Suppressor macrophage treated with lipopolysaccharide for 4 hours (primary cell): ENCODE data around the gene C17orf107.

ENCODE experiments used
- DNase-seq: peaks from one replicate; pipeline ENCODE4 v3.0.0-alpha.2; 2020

Gene C17orf107

DNA sequence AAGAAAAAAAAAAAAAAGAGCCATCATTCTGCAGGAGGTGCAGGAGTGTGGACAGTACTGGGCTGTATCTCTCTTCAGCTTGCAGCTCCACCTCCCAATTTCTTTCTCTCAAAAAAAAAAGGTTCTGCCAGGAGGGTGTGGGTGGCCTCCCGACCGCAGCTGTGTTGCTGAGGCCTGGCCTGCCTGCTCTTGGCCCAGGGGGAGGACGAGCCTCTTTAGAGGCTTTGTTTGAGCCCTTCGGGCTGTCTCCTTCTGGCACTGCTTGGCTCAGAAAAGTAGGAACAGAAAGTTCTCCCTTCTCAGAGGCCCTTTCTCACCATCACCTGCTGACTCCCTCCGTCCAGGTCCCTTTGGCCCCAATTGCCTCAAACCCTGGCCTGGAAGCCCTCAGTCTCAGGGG, 22.2 kb upstream of the C17orf107 start:
- DNase-seq = no peak

- DNase-seq = peak; percentile 80
These were observed 19.7 kb upstream of the C17orf107 start for GRCh38 chr17:4879601-4880000.

- no peak for DNase-seq
These were observed 18.5 kb upstream of the C17orf107 start for GRCh38 chr17:4880857-4881256.

DNA sequence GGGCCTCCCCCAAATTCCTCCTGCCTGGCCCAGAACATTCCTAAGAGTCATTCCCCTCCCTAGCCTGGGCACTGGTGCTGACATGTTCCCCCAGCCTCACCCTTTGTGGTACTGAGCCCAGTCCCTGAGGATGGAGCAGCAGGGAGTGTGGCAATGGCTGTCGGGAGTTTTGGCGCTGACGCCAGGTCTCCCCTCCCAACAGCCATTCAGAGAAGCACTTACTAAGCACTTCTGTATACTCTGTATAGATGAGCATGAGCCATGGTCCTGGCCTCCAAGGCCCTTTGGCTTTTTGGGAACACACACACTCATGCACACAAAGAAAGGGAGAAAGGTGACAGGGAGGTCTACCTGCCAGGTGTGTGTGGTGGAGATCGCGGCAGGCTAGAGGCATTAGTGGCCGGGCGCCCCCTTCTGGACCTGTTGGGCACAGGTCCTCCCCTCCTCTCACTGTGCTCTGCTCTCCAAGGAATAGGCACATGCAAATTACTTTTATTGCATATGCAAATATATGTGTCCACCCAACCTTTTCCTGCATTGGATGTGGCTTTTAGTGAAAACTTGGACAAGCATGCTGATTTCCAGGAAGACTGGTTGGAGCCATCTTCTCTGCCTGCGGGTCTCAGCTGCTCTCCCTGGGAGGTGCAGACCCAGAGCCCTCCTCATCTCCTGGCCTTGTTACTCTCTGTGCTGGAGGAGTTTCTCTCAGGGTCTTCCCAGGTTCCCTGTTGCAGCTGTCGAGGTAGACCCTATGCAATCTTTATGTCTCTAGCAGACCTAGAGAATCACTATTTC, 17.4 kb upstream of the C17orf107 start:
- peak; percentile 56 for DNase-seq

DNA sequence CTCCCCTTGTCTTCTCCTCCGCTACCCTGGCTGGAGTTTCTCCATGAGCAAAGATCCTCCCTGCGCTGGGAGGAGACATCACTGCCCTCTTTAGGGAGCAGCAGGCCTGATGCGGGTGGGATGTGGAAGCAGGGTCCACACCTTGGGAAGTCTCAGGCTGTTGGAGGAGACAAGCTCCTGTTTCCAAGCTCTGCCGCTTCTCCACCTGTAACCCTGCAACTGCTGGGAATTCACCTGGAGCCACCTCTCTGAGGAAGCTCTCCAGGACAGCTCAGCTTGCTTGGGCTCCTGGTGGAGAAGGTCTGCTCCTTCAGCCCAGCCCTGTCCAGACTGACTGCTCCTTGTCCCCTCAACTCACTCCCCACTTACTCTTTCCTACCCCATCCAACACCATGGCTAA, 14.8 kb upstream of the C17orf107 start:
- no peak for DNase-seq

- no peak for DNase-seq
These were observed 12.5 kb upstream of the C17orf107 start for GRCh38 chr17:4886830-4887229.

- no peak for DNase-seq
These were observed 11.8 kb upstream of the C17orf107 start for GRCh38 chr17:4887581-4887980.

GRCh38 chr17:4891411-4892410, 7.6 kb upstream of the C17orf107 start:
- no peak for DNase-seq

- DNase-seq = no peak
These were observed 6.7 kb upstream of the C17orf107 start for GRCh38 chr17:4892499-4893221.

DNA sequence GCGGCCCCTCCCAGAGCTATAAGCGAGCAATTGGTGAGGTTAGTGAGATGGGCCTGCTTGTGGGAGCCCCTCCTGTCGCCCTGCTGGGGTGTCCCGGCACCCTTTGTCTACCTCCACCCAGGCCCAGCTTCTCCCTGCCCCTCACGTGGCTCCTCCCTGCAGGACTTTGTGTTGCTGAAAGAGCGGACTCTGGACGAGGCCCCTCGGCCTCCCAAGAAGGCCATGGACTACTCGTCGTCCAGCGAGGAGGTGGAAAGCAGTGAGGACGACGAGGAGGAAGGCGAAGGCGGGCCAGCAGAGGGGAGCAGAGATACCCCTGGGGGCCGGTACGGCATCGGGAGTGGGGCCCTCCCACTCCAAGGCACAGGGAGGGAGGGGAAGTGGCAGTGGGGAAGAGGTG, 6.1 kb upstream of the C17orf107 start:
- DNase-seq = no peak

- no peak for DNase-seq
These were observed 5.4 kb upstream of the C17orf107 start for GRCh38 chr17:4893721-4894560.

DNA sequence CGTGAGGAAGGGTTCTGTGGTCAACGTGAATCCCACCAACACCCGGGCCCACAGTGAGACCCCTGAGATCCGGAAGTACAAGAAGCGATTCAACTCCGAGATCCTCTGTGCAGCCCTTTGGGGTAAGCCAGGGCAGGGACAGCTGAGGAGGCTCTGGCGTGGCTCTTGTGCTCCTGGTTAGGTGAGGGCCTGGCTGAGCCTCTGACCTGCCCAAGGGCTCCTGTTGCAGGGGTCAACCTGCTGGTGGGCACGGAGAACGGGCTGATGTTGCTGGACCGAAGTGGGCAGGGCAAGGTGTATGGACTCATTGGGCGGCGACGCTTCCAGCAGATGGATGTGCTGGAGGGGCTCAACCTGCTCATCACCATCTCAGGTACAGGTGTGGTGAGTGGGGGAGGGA, 4.2 kb upstream of the C17orf107 start:
- DNase-seq = no peak

DNA sequence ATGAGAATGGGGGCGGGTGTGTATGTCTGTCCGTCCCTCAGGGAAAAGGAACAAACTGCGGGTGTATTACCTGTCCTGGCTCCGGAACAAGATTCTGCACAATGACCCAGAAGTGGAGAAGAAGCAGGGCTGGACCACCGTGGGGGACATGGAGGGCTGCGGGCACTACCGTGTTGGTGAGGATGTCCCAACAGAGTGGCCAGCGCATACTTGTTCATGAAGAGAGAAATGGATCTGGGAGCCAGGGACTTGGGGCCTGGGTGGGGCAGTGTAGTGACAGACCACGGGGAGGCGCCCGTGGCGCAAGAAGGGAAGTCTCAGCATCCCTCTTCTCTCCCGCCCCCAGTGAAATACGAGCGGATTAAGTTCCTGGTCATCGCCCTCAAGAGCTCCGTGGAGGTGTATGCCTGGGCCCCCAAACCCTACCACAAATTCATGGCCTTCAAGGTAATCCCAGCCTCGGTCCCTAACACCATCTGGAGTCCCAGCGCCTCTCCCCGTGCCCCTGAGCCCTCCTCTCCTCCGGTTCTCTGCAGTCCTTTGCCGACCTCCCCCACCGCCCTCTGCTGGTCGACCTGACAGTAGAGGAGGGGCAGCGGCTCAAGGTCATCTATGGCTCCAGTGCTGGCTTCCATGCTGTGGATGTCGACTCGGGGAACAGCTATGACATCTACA, 3.5 kb upstream of the C17orf107 start:
- peak; percentile 49 for DNase-seq

- DNase-seq = no peak
These were observed 2.8 kb upstream of the C17orf107 start for GRCh38 chr17:4896332-4897197.

GRCh38 chr17:4897198-4897687, 2.1 kb upstream of the C17orf107 start:
- no peak for DNase-seq

DNA sequence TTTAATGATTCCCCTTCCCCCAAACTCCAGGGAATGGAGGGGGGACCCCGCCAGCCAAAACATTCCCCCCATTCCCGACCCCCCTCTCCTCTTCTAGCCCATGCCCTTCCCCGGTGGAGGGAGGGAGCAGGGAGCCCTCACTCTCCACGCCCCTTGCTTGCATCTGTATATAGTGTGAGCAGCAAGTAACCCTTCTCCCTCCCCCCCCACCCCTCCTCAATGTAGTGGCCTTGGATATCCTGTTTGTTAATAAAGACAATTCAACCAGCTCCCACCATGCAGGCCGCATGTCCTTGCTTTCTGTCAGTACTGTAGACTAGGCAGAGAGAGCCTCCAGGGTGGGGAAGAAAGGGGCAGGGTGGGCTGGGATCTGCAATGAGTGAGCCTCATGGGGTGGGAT, 1.6 kb upstream of the C17orf107 start:
- DNase-seq = no peak

GRCh38 chr17:4898351-4898750, 985 bp upstream of the C17orf107 start:
- no peak for DNase-seq

DNA sequence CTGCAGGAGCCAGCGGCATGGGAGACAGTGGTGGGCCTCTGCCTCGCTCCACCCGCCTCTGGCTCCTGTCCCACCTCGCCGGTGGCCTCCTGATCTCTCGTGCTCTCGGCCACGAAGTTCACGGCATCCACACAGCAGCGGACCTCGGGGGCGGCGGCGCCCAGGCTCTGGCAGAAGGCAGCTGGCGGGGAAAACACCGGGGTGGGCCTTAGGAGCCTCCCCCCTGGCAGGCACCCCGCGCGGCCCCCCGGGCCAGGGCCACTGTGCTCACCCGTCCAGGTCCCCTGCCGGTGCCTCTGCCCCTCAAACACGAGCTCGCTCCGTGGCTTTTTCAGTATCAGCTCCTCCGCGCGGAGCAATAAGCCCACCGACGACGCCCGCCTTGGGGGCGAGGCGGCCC, 409 bp upstream of the C17orf107 start:
- no peak for DNase-seq

- peak; percentile 64 for DNase-seq
These were observed 1.1 kb downstream of the C17orf107 start for GRCh38 chr17:4900231-4901107.
